GM23338 (cell line): ENCODE measurements around the gene POU6F1. TPM values are rescaled to one million over a fixed set of nuclear protein-coding genes. Genes with fewer than 3 reads are reported as not detected.

Source experiments
- ATAC-seq: fragments of 200-7000 bp; cut with Tn5 transposase; 3 replicates; pipeline ENCODE4 v1.9.1; 2020
- DNase-seq: peaks from one replicate; pipeline ENCODE4 v3.0.0-alpha.2; 2015; ENCODE audit warnings: low spot score
- H2AFZ ChIP-seq: fragments of 200-600 bp; sonication (generic); 2 replicates; pipeline ENCODE4 v1.8.0; 2016; ENCODE audit warnings: antibody characterized with exemption, mild to moderate bottlenecking, moderate library complexity
- H3F3A ChIP-seq: fragments of 200-600 bp; sonication (generic); replicated peaks from 2 replicates; pipeline ENCODE4 v1.8.0; 2017; ENCODE audit warnings: antibody characterized with exemption, mixed run types, low read depth
- H3K27ac ChIP-seq: fragments of 200-600 bp; sonication (generic); 2 replicates; pipeline ENCODE4 v1.6.1; 2016; ENCODE audit warnings: low read depth
- H3K27me3 ChIP-seq: fragments of 200-600 bp; sonication (generic); 2 replicates; pipeline ENCODE4 v1.8.0; 2016; ENCODE audit warnings: mild to moderate bottlenecking, mixed run types, moderate library complexity; ENCODE audit not compliant: insufficient read depth
- H3K36me3 ChIP-seq: fragments of 200-600 bp; sonication (generic); 2 replicates; pipeline ENCODE4 v1.8.0; 2016; ENCODE audit warnings: mild to moderate bottlenecking; ENCODE audit not compliant: insufficient read depth
- H3K4me1 ChIP-seq: fragments of 200-600 bp; sonication (generic); 2 replicates; pipeline ENCODE4 v1.8.0; 2016; ENCODE audit warnings: mild to moderate bottlenecking, moderate library complexity; ENCODE audit not compliant: insufficient read depth
- H3K4me2 ChIP-seq: fragments of 200-600 bp; sonication (generic); 2 replicates; pipeline ENCODE4 v1.7.1; 2017; ENCODE audit warnings: mixed run types
- H3K4me3 ChIP-seq: fragments of 200-600 bp; sonication (generic); 2 replicates; pipeline ENCODE4 v1.6.1; 2016; ENCODE audit warnings: mixed run types
- H3K79me2 ChIP-seq: fragments of 200-600 bp; sonication (generic); replicated peaks from 2 replicates; pipeline ENCODE4 v1.8.0; 2017; ENCODE audit warnings: mild to moderate bottlenecking; ENCODE audit not compliant: insufficient read depth
- H3K9me2 ChIP-seq: fragments of 200-600 bp; sonication (generic); 2 replicates; pipeline ENCODE4 v1.8.0; 2017; ENCODE audit not compliant: insufficient read depth
- H4K20me1 ChIP-seq: fragments of 200-600 bp; sonication (generic); replicated peaks from 2 replicates; pipeline ENCODE4 v1.8.0; 2017; ENCODE audit warnings: mild to moderate bottlenecking; ENCODE audit not compliant: insufficient read depth
- H3K27ac Mint-ChIP-seq: 2 replicates; pipeline ENCODE4 v1.8.0; 2020; ENCODE audit warnings: inconsistent platforms, mild to moderate bottlenecking, moderate library complexity, mixed read lengths
- H3K27me3 Mint-ChIP-seq: 3 replicates; pipeline ENCODE4 v1.8.0; 2022; ENCODE audit warnings: low read depth, mild to moderate bottlenecking, moderate library complexity, mixed read lengths, inconsistent platforms; ENCODE audit not compliant: insufficient read depth, poor library complexity
- H3K36me3 Mint-ChIP-seq: 3 replicates; pipeline ENCODE4 v1.8.0; 2021; ENCODE audit warnings: low read depth, mild to moderate bottlenecking, inconsistent platforms, moderate library complexity, mixed read lengths
- H3K4me1 Mint-ChIP-seq: 3 replicates; pipeline ENCODE4 v1.8.0; 2020; ENCODE audit warnings: mild to moderate bottlenecking, inconsistent platforms, mixed read lengths
- H3K4me3 Mint-ChIP-seq: 3 replicates; pipeline ENCODE4 v1.8.0; 2021; ENCODE audit warnings: moderate library complexity, mild to moderate bottlenecking, inconsistent platforms, mixed read lengths
- H3K9me3 Mint-ChIP-seq: 3 replicates; pipeline ENCODE4 v1.8.0; 2020; ENCODE audit warnings: moderate library complexity, mild to moderate bottlenecking, inconsistent platforms, mixed read lengths
- CREB1 ChIP-seq: fragments of 250-450 bp; sonication (Bioruptor Pico); IDR thresholded peaks from 2 replicates; pipeline ENCODE4 v1.5.0; 2020; ENCODE audit warnings: low read depth, mild to moderate bottlenecking, moderate library complexity
- CTCF ChIP-seq, 2 experiments: fragments of 200-600 bp in 1 of 2; sonication (generic) in 1 of 2; conservative IDR thresholded peaks; 2 replicates each; pipeline versions ENCODE4 v1.5.1 to v1.6.1; 2016 to 2017; ENCODE audit warnings: antibody characterized with exemption in 2 of 2, low read depth in 2 of 2, mild to moderate bottlenecking in 2 of 2, moderate library complexity in 1 of 2
- EZH2 ChIP-seq: fragments of 200-600 bp; sonication (generic); IDR thresholded peaks from one replicate; pipeline ENCODE4 v1.8.0; 2017; ENCODE audit warnings: antibody characterized with exemption, mild to moderate bottlenecking, low read depth; ENCODE audit not compliant: unreplicated experiment
- EZH2phosphoT487 ChIP-seq: fragments of 200-600 bp; sonication (generic); IDR thresholded peaks from one replicate; pipeline ENCODE4 v1.8.1; 2018; ENCODE audit warnings: antibody characterized with exemption; ENCODE audit not compliant: unreplicated experiment
- JUNB ChIP-seq: IDR thresholded peaks from one replicate; pipeline ENCODE4 v1.6.1; 2016; ENCODE audit warnings: antibody characterized with exemption; ENCODE audit not compliant: unreplicated experiment
- NANOG ChIP-seq: IDR thresholded peaks from 2 replicates; pipeline ENCODE4 v1.6.1; 2016; ENCODE audit warnings: antibody characterized with exemption, borderline replicate concordance
- POLR2AphosphoS5 ChIP-seq: IDR thresholded peaks from 2 replicates; pipeline ENCODE4 v1.6.1; 2016; ENCODE audit warnings: antibody characterized with exemption, low read depth
- REST ChIP-seq: IDR thresholded peaks from one replicate; pipeline ENCODE4 v1.6.1; 2018; ENCODE audit warnings: antibody characterized with exemption; ENCODE audit not compliant: unreplicated experiment
- ZNF114 ChIP-seq: fragments of 250-450 bp; sonication (Bioruptor Pico); IDR thresholded peaks from 2 replicates; pipeline ENCODE4 v1.5.0; 2020; ENCODE audit warnings: mild to moderate bottlenecking, moderate library complexity
- ZNF331 ChIP-seq: fragments of 250-450 bp; sonication (Bioruptor Pico); IDR thresholded peaks from 2 replicates; pipeline ENCODE4 v1.5.0; 2020; ENCODE audit warnings: low read depth, mild to moderate bottlenecking, moderate library complexity
- polyA plus RNA-seq: library from polyadenylated mRNA; unstranded; fragments of >200 nt; fragmentation: Nextera tagmentation; extraction: Ambion mirVana; gene quantifications from 2 replicates; pipeline ENCODE4 v1.2.1, GENCODE V29; 2016
- total RNA-seq: library from RNA; depleted of rRNA; stranded (reverse); fragments of >200 nt; shearing (Covaris generic); gene quantifications from 2 replicates; pipeline ENCODE4 v1.2.3, GENCODE V29; 2014
- TF ChIP-seq, protein P1 (sequence below): fragments of 250-450 bp; sonication (Bioruptor Pico); IDR thresholded peaks from 2 replicates; pipeline ENCODE4 v1.5.0; 2020; ENCODE audit warnings: mild to moderate bottlenecking, moderate library complexity

The POU6F1 gene
- total and polyA plus RNA-seq, 2 experiments from 2014 or later, result 3.0 to 4.0 TPM

- DNase-seq (no peak), ATAC-seq (no peak)
- H3K9me3 Mint-ChIP-seq, result no peaks in the 10 kb centered on the region; the same call in 2 of the 3 replicates
- no peak overlapping the region for H3K4me3 ChIP-seq
- no peak overlapping the region for H3K4me2 ChIP-seq
- H2AFZ ChIP-seq, result no peak overlapping the region
- peaks cover 4% of the 10 kb centered on the region for H3K79me2 ChIP-seq
- H3K27me3 Mint-ChIP-seq, result peaks cover 9% of the 10 kb centered on the region
- no peak overlapping the region for H3K27ac Mint-ChIP-seq
- no peak overlapping the region for H3K27ac ChIP-seq
- no peaks in the 10 kb centered on the region for H3K36me3 ChIP-seq
- H4K20me1 ChIP-seq, result no peaks in the 10 kb centered on the region
- no peaks in the 10 kb centered on the region for H3K4me1 ChIP-seq
- no peaks in the 10 kb centered on the region for H3K9me2 ChIP-seq
- no peaks in the 10 kb centered on the region; the same call in 2 of the 3 replicates for H3K36me3 Mint-ChIP-seq
- H3F3A ChIP-seq, result peaks cover 6% of the 10 kb centered on the region; the same call in 1 of the 2 replicates
- H3K4me1 Mint-ChIP-seq, result peaks cover 15% of the 10 kb centered on the region
- TF ChIP-seq EZH2phosphoT487, result no peak
- no peak for TF ChIP-seq ZNF114
- TF ChIP-seq ZNF331 (CRISPR knock-in tag), result no peak
- TF ChIP-seq EZH2, result no peak
- no peak for TF ChIP-seq CREB1 (CRISPR knock-in tag)
- no peak for TF ChIP-seq POLR2AphosphoS5
- no peak for TF ChIP-seq CTCF (conservative IDR thresholded peaks at IDR 0.05; ENCODE audit: low read depth in 2 of 2)
- TF ChIP-seq, protein P1, sequence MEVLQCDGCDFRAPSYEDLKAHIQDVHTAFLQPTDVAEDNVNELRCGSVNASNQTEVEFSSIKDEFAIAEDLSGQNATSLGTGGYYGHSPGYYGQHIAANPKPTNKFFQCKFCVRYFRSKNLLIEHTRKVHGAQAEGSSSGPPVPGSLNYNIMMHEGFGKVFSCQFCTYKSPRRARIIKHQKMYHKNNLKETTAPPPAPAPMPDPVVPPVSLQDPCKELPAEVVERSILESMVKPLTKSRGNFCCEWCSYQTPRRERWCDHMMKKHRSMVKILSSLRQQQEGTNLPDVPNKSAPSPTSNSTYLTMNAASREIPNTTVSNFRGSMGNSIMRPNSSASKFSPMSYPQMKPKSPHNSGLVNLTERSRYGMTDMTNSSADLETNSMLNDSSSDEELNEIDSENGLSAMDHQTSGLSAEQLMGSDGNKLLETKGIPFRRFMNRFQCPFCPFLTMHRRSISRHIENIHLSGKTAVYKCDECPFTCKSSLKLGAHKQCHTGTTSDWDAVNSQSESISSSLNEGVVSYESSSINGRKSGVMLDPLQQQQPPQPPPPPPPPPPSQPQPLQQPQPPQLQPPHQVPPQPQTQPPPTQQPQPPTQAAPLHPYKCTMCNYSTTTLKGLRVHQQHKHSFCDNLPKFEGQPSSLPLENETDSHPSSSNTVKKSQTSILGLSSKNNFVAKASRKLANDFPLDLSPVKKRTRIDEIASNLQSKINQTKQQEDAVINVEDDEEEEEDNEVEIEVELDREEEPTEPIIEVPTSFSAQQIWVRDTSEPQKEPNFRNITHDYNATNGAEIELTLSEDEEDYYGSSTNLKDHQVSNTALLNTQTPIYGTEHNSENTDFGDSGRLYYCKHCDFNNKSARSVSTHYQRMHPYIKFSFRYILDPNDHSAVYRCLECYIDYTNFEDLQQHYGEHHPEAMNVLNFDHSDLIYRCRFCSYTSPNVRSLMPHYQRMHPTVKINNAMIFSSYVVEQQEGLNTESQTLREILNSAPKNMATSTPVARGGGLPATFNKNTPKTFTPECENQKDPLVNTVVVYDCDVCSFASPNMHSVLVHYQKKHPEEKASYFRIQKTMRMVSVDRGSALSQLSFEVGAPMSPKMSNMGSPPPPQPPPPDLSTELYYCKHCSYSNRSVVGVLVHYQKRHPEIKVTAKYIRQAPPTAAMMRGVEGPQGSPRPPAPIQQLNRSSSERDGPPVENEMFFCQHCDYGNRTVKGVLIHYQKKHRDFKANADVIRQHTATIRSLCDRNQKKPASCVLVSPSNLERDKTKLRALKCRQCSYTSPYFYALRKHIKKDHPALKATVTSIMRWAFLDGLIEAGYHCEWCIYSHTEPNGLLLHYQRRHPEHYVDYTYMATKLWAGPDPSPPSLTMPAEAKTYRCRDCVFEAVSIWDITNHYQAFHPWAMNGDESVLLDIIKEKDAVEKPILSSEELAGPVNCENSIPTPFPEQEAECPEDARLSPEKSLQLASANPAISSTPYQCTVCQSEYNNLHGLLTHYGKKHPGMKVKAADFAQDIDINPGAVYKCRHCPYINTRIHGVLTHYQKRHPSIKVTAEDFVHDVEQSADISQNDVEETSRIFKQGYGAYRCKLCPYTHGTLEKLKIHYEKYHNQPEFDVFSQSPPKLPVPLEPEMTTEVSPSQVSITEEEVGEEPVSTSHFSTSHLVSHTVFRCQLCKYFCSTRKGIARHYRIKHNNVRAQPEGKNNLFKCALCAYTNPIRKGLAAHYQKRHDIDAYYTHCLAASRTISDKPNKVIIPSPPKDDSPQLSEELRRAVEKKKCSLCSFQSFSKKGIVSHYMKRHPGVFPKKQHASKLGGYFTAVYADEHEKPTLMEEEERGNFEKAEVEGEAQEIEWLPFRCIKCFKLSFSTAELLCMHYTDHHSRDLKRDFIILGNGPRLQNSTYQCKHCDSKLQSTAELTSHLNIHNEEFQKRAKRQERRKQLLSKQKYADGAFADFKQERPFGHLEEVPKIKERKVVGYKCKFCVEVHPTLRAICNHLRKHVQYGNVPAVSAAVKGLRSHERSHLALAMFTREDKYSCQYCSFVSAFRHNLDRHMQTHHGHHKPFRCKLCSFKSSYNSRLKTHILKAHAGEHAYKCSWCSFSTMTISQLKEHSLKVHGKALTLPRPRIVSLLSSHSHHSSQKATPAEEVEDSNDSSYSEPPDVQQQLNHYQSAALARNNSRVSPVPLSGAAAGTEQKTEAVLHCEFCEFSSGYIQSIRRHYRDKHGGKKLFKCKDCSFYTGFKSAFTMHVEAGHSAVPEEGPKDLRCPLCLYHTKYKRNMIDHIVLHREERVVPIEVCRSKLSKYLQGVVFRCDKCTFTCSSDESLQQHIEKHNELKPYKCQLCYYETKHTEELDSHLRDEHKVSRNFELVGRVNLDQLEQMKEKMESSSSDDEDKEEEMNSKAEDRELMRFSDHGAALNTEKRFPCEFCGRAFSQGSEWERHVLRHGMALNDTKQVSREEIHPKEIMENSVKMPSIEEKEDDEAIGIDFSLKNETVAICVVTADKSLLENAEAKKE (CRISPR knock-in tag), result no peak
- no peak for TF ChIP-seq REST
- TF ChIP-seq JUNB, result no peak
- TF ChIP-seq NANOG, result no peak
- H3K27me3 ChIP-seq, result no peaks in the 10 kb centered on the region
- no peak overlapping the region for H3K4me3 Mint-ChIP-seq
Measured at GRCh38 chr12:51234530-51234929, 16.7 kb upstream of the POU6F1 start.
